ENCODE results near the gene RUFY3.

GRCh38 chr4:70754470-70754869 is 32.7 kb downstream of the RUFY3 start:
- TF ChIP-seq CTCF (IDR thresholded peaks at IDR 0.05): no peak
- no peak for TF ChIP-seq EZH2 (IDR thresholded peaks at IDR 0.05)
- no peak for TF ChIP-seq EZH2phosphoT487 (IDR thresholded peaks at IDR 0.05)
